Measurements from ENCODE around the gene GXYLT2.

Gene GXYLT2, protein sequence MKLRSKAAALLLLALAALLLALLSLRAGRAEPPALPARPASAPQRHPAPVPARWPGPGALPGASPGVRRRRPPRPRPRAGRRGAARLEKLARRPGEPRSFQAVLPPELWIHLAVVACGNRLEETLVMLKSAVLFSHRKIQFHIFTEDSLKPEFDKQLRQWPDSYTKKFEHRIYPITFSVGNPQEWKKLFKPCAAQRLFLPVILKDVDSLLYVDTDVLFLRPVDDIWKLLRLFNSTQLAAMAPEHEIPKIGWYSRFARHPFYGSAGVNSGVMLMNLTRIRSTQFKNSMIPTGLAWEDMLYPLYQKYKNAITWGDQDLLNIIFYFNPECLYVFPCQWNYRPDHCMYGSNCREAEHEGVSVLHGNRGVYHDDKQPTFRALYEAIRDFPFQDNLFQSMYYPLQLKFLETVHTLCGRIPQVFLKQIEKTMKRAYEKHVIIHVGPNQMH

DNA sequence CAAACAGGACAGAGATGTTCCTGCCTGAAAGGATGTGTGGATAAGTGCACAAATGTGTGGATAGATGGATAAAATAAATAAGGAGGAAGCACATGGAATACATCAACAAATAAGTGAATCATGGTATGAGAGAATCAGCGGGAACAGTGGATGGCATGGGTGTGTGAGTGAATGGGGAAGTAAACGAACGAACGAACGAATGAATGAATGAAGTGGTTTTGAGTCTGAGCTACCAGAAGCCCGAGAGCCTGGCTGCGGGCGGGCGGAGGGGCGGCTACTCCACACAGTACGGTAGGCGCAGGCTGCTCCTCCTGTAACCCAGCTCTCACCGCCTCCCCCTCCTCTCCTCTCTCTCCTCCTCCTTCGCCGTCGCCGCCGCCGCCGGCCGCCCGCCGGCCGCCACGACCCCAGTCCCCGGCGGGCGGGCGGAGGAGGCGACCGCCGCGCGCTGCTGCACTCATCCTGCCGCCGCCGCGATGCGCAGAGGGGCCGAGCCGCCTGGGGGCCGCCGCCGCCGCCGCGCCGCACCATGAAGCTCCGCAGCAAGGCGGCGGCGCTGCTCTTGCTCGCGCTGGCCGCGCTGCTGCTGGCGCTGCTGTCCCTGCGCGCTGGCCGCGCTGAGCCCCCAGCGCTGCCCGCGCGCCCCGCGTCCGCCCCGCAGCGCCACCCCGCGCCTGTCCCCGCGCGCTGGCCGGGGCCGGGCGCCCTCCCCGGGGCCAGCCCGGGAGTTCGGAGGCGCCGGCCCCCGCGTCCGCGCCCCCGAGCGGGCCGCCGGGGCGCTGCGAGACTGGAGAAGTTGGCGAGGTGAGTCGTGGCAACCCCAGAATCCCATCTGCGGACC is at the start of gene GXYLT2:
TSS of gene GXYLT2 (plus strand) at position 342 of the 841 bp plus-strand sequence. CDS start at position 530, 188 bp downstream.
- DNase-seq, result peak in 1 of 2 donors; percentile 7

DNA sequence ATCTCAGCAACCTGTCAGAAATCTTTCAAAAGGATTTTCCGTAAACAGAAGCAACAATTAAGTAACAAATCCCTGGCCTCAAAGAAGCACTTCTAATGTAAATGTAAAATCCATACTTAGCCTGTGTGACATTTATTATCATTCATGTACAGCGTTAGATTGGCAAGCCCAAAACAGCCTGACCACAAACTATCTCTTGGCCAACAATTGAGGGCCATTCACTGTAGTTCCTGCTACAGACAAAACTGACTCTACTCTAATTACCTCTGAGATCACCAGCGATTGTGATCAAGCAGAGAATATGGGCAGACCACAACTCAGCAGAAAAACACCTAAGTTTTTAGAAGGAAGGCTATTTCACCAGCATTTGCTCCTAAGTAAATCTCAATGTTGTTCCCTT is 48.8 kb upstream of the GXYLT2 start:
- DNase-seq, result no peak

DNA sequence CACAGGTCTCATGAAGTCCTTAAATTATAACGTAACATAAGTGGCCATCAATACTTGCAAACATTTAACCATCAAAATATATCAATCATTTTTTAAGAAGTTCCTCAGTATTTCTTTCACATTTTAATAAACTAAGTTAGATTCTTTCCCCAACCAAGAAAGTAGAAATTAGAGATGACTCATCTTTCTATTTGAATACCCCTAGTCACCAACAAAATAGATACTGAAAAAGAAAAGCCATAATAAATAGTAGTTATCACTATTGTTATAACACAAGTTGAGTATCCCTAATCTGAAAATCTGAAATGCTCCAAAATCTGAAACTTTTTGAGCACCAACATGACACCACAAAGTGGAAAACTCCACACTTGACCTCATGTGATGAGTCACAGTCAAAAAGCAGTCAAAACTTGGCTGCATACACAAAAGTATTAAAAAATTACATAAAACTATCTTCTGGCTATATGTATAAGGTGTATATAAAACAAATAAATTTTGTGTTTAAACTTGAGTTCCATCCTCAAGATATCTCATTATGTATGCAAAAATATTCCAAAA is 43.3 kb upstream of the GXYLT2 start:
- DNase-seq, result no peak

DNA sequence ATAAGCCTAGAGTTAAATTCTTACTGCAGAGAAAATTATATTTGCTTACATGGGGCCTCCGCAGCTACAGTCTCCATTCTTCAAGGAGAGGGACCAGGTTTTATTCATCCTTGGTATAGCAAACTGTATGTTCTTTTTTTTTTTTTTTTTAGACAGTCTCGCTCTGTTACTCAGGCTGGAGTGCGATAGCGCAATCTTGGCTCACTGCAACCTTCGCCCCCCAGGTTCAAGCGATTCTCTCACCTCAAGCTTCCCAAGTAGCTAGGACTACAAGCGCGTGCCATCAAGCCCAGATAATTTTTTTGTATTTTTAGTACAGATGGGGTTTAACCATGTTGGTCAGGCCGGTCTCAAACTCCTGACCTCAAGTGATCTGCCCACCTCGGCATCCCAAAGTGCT is 41.7 kb upstream of the GXYLT2 start:
- DNase-seq, result no peak

DNA sequence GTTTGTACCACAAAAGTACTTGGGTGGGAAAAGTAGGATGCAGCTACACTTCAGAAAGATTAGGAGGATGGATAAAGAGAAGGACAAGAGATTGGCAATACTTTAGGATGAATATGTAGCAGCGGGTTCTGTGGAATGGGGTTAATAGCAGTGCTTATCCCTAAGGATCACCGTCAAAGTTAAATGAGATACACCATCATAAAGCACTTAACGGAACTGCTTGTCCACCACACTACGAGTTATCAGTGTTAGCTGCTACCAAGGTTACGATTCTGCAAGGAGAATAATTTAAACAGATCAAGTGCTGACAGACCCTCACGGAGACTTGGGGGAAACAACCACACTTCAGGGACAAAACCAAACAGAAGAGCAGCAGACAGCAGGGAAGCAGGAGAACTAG is 40.6 kb upstream of the GXYLT2 start:
- DNase-seq, result no peak

DNA sequence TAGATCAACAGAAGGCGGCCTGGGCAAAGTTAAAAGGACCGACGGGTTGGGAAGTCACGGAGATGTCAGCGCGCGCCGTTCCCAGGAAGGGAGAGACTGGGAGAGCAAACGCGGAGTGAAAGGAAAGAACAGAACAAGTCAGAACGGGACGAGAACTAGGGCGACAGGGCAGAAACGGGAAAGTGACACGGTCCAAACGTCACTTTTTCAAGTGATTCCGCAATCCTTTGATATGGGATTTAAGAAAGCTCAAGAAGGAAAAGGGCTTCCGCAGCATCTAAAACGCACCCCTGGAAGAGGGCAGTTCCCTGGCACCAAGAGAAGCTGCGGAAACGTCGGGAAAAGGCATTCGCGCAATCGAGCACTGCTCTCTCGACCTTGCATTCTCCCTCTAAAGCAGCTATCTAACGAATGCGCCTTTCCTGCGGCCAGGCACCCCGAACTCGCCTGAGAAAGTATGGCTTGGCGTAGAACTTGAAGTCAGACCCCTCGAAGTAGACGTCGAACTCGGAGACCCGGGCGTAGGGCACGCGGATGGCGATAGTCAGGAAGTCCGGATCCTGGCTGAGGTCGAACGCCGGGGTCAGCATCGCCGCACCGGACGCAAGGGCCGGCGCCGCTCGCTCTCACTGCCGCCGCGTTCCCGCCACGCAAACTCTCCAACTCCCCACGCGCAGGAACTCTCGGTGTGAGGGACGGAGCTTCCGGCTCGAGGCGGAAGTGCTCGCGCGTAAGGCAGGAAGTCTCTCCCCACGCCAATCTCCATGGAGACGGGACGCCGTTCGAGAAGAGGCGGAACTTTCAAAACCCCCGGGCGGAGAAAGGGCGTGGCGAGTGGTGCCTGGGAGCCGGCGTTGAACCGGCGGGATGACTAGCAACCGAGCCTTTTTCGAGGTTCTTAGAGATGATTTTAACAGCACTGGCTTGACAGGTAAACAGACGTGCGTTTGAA is 39.8 kb upstream of the GXYLT2 start, which contains the start of gene SHQ1:
TSS of gene SHQ1 (minus strand) at position 695 of the 952 bp plus-strand sequence. CDS start at position 590, 105 bp downstream.
- peak; percentile 92 to 94 for DNase-seq

DNA sequence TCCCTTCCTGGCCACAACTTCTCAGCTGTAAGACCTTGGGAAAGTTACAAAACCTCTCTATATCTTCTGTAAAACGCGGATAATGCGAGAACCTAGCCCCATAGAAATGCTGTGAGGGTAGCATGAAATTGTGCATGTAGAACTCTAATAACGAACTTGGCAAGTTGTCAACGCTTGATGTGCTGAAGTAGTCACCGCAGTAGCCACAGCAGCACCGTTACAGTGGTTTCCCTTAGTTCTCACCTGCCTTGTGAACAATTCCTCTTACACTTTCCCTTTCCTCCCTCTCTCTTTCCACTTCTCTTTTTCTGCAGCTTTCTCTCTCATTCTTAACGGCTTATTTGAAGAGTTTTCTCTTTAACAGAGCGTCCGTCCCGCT is 39.2 kb upstream of the GXYLT2 start:
- DNase-seq, result peak; percentile 8 to 53

DNA sequence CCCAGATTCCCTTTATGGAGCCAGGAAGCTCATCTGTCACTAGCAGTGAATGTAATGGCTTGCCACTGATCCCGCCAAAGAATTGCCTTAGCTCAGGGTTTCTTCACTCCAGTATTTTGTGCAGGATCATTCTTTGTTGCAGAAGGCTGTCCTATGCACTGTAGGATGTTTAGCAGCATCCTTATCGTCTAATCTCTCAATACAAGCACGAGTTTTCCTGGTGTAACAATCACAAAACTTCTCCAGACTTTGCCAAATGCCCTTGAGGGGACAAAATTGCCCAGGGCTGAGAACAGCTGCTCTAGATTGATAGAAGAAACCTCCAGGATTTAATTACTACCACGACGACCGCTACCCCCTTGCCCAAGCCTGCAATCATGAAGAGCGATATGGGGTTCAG is 32.8 kb upstream of the GXYLT2 start:
- no peak for DNase-seq

DNA sequence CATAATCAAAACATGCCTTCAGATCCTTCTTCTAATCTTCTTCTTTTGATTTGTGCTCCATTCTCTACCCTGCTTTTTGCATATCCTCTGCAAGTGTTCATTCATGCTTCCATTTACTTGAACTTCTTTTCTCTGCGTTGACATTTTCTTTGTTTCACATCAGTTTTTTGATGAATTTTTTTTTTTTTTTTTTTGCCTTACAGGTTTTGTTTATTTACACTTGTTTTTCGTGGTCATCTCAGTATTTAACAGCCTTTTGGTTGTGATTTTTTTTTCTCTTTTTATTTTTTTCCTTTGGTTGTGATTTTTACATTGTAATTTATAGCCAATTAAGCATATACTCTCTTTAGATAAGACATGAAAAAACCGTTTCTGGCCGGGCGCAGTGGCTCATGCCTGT is 27.8 kb upstream of the GXYLT2 start:
- no peak for DNase-seq

DNA sequence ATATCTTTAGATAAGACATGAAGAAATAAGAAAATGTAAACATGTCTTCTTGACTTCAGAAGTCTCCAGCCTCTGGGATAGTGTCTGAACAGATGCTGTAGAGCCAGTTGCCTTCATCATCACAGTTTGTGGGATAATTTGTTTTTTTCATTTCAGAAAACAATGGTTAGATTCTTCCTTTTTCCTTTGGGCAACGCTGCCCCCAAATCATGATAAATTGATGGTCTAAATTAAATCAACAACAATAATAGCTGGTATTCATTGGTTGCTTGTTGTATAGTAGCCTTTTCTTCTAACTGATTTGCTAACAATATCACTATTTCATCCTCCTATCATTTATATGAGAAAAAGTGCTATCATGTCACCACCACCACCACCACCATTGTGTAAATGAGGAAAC is 27.0 kb upstream of the GXYLT2 start:
- DNase-seq, result no peak

DNA sequence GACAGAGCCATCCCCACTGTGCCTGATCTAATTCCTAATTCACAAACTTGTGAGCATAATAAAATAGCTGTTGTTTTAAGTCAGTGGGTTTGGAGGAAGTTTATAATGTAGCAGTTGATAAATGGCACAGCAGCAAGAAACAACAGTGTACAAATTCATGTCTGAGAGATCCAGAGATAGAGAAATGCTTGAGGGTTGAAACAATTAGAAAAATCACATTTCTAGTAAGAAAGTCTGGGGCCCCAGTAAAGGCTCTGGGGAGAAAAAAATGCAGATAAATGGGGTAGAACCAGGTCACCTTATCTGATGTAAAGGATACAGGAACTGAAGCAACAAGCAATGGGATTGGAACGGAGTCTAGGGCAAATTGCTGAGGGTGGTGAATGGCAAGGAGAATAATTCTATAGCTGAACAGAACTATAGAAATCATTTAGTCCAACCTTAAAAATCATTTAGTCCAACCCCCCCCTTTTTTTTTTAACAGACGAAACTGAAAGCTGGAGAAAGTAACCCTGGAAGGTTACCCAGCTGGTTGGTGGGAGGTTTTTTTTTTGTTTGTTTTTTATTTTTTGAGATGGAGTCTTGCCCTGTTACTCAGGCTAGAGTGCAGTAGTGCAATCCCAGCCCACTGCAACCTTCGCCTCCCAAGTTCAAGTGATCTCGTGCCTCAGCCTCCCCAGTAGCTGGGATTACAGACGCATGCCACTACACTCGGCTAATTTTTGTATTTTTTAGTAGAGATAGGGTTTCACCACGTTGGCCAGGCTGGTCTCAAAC is 25.3 kb upstream of the GXYLT2 start:
- DNase-seq, result no peak

DNA sequence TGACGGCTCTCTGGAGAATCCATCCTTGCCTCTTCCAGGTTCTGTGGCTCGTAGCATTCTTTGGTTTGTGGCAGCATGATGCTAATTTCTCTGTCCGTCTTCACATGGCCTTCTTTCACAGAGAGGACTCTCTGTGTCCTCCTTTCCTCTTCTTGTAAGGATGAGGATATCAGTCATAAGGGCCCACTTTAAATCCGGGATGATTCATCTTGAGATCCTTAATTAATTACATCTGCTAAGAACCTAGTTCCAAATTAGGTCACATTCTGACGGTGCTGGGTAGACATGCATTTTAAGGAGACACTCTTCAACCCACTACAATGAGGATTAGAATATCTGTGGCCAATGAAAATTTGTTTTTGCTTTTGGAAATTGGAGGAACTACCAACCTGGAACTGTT is 15.7 kb upstream of the GXYLT2 start:
- DNase-seq, result no peak

DNA sequence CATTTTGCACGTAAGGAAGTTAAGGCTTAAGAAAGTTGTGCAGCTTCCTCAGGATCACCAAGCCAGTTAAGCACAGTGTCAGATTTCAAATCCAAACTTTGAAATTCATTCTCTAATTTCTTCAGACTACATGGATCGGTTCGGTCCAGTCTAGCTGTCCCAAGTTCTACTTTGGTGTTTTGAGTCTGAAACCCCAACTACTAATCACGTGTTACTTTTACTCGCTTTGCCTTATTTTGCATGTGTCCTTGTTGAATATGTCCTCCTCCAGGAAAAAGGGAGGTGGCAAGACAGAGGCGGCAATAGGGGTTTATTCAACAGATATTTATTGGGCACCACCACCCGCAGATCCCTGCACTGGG is 522 bp upstream of the GXYLT2 start:
- no peak for DNase-seq

DNA sequence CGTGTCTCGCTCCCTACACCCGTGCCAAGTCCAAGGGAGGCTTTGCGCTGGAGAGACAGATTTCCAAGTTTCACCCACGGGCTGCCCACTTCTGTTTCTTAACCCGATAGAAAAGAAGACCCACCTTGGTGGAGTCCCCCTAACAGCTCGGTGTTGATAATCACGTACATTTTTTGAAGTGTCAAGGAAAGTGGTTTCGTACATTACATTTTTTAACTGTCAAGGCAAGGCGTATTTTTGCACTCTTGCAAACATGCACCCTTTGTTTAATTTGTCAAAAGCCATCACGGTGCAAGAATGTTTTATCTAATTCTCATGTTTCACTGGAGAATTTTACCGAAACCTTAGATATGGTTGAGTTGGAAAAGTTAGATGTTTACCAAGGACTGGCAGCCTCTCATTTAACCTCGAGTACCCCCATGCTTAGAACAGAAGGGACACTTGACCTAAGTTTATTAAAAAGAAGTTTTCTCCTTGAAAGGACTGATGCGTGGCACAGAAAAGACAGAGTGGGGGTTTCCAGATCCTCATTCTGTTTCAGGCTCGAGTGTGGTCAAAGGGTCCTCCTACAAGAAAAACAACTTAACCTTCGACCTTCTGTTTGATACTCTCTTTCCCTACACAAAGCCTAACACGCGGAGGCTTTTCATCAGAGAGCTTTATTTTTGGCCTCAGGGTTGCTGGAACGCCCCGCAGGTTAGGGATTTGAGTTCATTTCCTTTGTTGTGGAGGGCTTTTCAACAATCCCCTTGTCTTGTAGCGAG is 882 bp downstream of the GXYLT2 start:
- no peak for DNase-seq

DNA sequence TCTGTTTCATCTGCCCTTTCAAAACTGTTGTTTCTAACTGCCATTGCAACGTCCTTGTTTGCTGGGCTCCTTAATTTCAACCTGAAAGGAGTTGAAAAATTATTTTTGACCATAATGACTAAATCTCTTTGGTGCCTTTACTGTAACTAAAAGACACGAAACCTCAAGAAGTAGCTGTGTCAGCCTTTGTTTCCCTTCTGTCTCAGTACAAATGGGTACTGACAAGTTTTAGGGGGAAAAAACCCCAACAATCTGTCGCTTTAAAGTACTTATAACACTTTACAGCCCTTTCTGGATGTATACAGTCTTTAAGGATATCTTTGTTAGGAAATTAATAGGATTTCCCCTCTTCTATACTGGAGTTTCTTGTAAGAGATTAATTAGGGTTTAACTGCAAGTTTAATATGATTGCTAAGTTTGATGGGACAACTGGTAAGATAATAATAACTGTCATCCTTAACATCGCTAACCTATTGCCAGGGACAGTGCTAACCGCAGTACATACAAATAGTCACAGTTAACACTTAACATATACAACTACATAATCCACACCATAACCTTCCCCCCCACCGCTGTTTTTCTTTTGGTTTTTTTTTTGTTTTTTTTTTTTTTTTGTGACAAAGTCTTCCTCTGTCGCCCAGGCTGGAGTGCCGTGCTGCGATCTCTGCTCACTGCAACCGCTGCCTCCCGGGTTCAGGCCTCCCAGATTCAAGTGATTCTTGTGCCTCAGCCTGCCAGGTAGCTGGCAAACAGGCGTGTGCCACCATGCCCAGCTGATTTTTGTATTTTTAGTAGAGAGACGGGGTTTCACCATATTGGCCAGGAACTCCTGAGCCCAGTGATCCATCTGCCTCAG is 1.7 kb downstream of the GXYLT2 start:
- DNase-seq, result no peak

DNA sequence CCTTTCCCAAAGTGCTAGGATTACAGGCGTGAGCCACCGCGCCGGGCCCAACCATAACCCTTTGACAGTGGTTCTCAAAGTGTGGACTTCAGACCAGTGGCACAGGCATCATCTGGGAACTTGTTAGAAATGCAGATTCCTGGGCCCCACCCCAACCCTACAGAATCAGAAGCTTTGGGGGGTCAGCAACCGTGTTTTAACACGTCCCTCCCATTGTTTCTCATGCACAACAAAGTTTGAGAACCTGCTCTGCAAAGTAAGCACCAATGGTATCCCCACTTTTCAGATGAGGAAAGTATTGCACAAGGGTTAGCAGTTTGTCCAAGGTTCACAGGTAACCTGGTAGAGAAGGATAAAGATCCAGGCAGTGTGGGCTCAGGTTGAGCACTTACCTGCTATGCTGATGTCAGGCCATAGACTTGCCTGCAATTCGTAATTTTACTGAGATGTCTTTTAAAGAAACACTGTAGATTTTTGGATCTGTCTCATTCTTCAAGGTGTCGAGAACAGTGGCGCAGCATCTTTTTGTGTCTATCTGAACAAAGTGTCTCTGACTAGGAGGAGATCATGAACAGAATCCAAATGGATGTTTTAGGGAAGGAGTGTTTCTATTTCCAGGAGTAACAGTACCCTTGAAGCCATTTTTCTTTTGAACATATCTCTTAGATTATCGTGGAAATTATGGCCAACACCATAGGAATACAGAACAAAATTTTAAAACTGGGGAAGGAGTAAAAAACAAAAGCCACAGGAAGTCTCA is 2.5 kb downstream of the GXYLT2 start:
- DNase-seq, result no peak

DNA sequence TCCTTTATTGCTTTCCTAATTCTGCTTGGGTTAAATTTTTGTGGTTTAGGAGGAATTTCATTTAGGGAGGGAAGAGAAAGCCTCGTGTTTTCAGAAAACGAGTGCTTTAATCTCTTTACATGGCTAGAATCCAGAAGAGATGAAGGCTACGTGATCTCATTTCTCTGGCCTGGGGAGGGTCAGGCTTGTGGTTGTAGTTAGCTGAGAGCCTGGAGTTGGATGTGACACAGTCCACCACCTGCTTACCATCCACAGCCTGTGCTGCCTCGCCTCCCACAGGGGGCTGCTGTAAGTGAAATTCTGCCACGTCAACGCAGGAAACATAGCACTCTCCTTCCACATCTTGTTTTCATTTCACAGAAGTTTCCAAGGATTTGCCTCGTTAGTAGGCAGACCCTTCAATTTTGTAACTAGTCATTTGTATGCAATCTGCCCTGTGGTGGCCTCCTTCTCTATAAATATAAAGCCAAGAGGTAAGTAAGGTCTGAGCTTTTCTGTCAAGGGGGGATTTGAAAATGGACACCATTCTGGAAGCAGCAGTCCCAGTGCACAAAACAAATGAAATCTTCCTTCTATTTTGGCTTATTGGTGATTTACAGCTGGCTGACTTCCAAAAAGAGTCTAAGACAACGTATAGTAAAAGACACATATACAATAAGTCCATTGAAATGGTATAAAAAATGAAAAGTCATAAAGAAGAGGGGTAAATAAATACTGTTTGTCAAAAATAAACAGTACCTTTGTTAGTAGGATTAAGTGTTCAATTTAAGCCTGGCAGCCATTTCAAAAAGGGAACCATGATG is 3.4 kb downstream of the GXYLT2 start:
- no peak for DNase-seq

DNA sequence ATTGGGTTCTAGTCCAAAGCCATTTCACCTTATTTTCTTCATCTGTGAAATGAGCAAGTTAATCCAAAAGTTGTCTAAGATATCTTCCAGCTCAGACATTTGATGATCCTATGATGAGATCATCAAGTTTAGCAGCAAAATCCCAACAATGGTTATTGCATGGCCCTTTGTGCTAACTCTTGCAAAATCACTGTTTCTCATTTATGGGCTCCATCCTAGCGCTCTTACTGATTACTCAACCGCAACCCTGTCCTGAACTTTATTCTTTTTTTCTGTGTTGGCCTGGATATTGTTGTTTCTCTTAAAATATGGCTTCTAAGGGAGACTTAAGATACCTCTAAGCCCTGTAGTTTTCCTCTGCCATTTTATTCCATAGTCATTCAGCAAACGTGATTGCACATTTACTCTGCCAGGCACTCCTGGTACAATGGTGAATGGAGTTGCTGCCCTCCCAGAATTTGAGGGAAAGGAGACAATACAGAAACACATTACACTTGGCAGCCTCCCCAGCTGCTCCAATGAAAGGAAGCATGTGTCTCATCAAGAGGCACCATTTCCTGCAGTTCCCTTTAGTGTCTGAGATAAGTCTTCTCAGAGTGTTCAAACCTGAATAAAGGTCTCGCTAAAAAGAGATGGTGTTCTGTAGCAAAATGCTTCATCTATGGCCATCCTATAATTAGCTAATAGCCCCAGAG is 4.4 kb downstream of the GXYLT2 start:
- DNase-seq, result no peak
